ENCODE measurements around the gene YAP1.

Gene YAP1

GRCh38 chr11:102229510-102230123, 119.4 kb downstream of the YAP1 start:
- H3K27me3 ChIP-seq (ENCODE audit: insufficient read depth, low read depth), result no peaks in the 10 kb centered on the region
- TF ChIP-seq CTCF (conservative IDR thresholded peaks at IDR 0.05; ENCODE audit: low read depth, low read length), result no peak
- no peaks in the 10 kb centered on the region for H3K36me3 ChIP-seq (ENCODE audit: insufficient read depth)
- H3K9ac ChIP-seq, result no peak overlapping the region
- no peak overlapping the region for H2AFZ ChIP-seq (ENCODE audit: low read depth)
- H3K4me1 ChIP-seq (ENCODE audit: low read depth, poor library complexity, severe bottlenecking), result no peaks in the 10 kb centered on the region
- no peaks in the 10 kb centered on the region for H3K79me2 ChIP-seq (ENCODE audit: insufficient read depth, low read depth)
- H3K4me2 ChIP-seq, result no peak overlapping the region
- no peak overlapping the region for H3K4me3 ChIP-seq (IDR thresholded peaks at IDR 0.05; ENCODE audit: insufficient read depth, low read depth, low read length)
- H4K20me1 ChIP-seq (ENCODE audit: insufficient read depth), result no peaks in the 10 kb centered on the region
- no peak overlapping the region for H3K27ac ChIP-seq

GRCh38 chr11:102230186-102230585, 119.9 kb downstream of the YAP1 start:
- Histone ChIP-seq H3K79me2 (ENCODE audit: insufficient read depth, low read depth) (no peaks in the 10 kb centered on the region), H3K36me3 (ENCODE audit: insufficient read depth) (no peaks in the 10 kb centered on the region), H3K4me2 (no peak overlapping the region), H4K20me1 (ENCODE audit: insufficient read depth) (no peaks in the 10 kb centered on the region), H3K4me1 (ENCODE audit: low read depth, poor library complexity, severe bottlenecking) (no peaks in the 10 kb centered on the region), H3K27me3 (ENCODE audit: insufficient read depth, low read depth) (no peaks in the 10 kb centered on the region), H3K9ac (no peak overlapping the region), H3K27ac (no peak overlapping the region), H3K4me3 (IDR thresholded peaks at IDR 0.05; ENCODE audit: insufficient read depth, low read depth, low read length) (no peak overlapping the region), H2AFZ (ENCODE audit: low read depth) (no peak overlapping the region)
- TF ChIP-seq CTCF (conservative IDR thresholded peaks at IDR 0.05; ENCODE audit: low read depth, low read length), result no peak

- no peak overlapping the region for H3K27ac ChIP-seq
- no peak for TF ChIP-seq CTCF (conservative IDR thresholded peaks at IDR 0.05; ENCODE audit: low read depth, low read length)
- H3K4me2 ChIP-seq, result no peak overlapping the region
- H3K9ac ChIP-seq, result no peak overlapping the region
- H2AFZ ChIP-seq (ENCODE audit: low read depth), result no peak overlapping the region
- no peak overlapping the region for H3K4me3 ChIP-seq (IDR thresholded peaks at IDR 0.05; ENCODE audit: insufficient read depth, low read depth, low read length)
- no peaks in the 10 kb centered on the region for H3K27me3 ChIP-seq (ENCODE audit: insufficient read depth, low read depth)
- no peaks in the 10 kb centered on the region for H3K79me2 ChIP-seq (ENCODE audit: insufficient read depth, low read depth)
- H4K20me1 ChIP-seq (ENCODE audit: insufficient read depth), result no peaks in the 10 kb centered on the region
- no peaks in the 10 kb centered on the region for H3K36me3 ChIP-seq (ENCODE audit: insufficient read depth)
- no peaks in the 10 kb centered on the region for H3K4me1 ChIP-seq (ENCODE audit: low read depth, poor library complexity, severe bottlenecking)
These were observed 120.7 kb downstream of the YAP1 start for GRCh38 chr11:102230911-102231310.

- H3K4me2 ChIP-seq, result no peak overlapping the region
- no peaks in the 10 kb centered on the region for H4K20me1 ChIP-seq (ENCODE audit: insufficient read depth)
- no peaks in the 10 kb centered on the region for H3K4me1 ChIP-seq (ENCODE audit: low read depth, poor library complexity, severe bottlenecking)
- H3K27ac ChIP-seq, result no peak overlapping the region
- no peak for TF ChIP-seq CTCF (conservative IDR thresholded peaks at IDR 0.05; ENCODE audit: low read depth, low read length)
- no peak overlapping the region for H3K9ac ChIP-seq
- H3K27me3 ChIP-seq (ENCODE audit: insufficient read depth, low read depth), result no peaks in the 10 kb centered on the region
- H2AFZ ChIP-seq (ENCODE audit: low read depth), result no peak overlapping the region
- H3K36me3 ChIP-seq (ENCODE audit: insufficient read depth), result no peaks in the 10 kb centered on the region
- no peak overlapping the region for H3K4me3 ChIP-seq (IDR thresholded peaks at IDR 0.05; ENCODE audit: insufficient read depth, low read depth, low read length)
- no peaks in the 10 kb centered on the region for H3K79me2 ChIP-seq (ENCODE audit: insufficient read depth, low read depth)
These were observed 124.7 kb downstream of the YAP1 start for GRCh38 chr11:102234779-102235439.

All from KMS-11 (cell line).